ENCODE results near the gene LMX1A.

DNA sequence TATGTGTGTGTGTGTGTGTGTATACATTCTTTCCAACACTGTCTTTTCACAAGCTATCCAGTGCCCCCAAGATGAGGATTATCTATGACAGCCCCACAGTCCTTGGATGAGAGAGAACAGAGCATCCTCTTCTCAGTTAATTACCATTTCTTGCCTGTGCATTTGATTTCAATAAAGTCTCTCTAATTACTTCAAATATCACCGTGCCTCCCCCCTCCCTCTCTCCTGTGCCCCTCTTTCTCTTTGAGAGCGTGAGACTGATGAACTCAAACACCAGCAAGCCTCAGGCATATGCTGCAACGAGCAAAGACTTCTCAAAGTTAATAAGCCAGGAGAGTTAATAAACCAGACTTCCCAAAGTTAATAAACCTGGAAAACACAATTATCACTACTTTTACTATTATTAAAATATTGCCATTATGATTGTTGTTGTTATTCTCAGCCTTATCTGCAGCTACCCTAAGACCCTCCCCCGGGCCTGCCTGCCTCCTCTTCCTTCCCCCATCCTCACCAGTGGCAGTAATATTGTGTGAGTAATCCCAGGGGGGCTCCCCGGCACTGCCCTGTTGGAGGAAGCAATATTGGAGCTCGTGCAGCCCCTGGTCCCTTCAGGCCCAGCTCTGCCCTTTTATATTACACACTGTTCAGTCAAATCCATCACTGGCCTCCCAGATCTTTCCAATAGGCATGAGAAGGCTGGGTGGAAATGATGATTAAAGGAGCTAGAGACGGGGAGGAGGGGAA lies 30.9 kb downstream of the LMX1A start:
- no peak for TF ChIP-seq CTCF (IDR thresholded peaks at IDR 0.05)
- no peak for TF ChIP-seq ZFX (IDR thresholded peaks at IDR 0.05; ENCODE audit: borderline replicate concordance)

Measured in 22Rv1 (cell line).